HG03039 (cell line): ENCODE results near the gene MEGF11.
"Not testable (repeated sequence)": the region's sequence is repeated elsewhere in the genome, so short reads cannot be mapped to it uniquely, and the experiment has no call there.

ENCODE experiments used
- ATAC-seq: cut with Tn5 transposase; IDR thresholded peaks from one replicate; pipeline ENCODE4 v1.9.1; 2021; ENCODE audit warnings: mild to moderate bottlenecking, moderate library complexity; ENCODE audit not compliant: unreplicated experiment

The MEGF11 gene

GRCh38 chr15:66276546-66276945, 23.0 kb upstream of the MEGF11 start:
- no peak for ATAC-seq

- ATAC-seq: no peak
Observed at GRCh38 chr15:66275352-66275751, 21.8 kb upstream of the MEGF11 start.

- no peak for ATAC-seq
Observed at GRCh38 chr15:66270932-66271331, 17.4 kb upstream of the MEGF11 start.

GRCh38 chr15:66269326-66270090, 16.0 kb upstream of the MEGF11 start:
- no peak for ATAC-seq

- no peak for ATAC-seq
Observed at GRCh38 chr15:66264859-66265513, 11.4 kb upstream of the MEGF11 start.

GRCh38 chr15:66262837-66263236, 9.3 kb upstream of the MEGF11 start:
- not testable (repeated sequence) for ATAC-seq

- ATAC-seq: no peak
Observed at GRCh38 chr15:66261056-66261455, 7.5 kb upstream of the MEGF11 start.

- ATAC-seq: no peak
Observed at GRCh38 chr15:66256692-66257091, 3.1 kb upstream of the MEGF11 start.

GRCh38 chr15:66254951-66255676, 1.6 kb upstream of the MEGF11 start:
- no peak for ATAC-seq

GRCh38 chr15:66254089-66254950, 770 bp upstream of the MEGF11 start:
- ATAC-seq: no peak

GRCh38 chr15:66252685-66253417, 699 bp downstream of the MEGF11 start:
- ATAC-seq: no peak

- ATAC-seq: no peak
Observed at GRCh38 chr15:66251790-66252684, 1.5 kb downstream of the MEGF11 start.

- no peak for ATAC-seq
Observed at GRCh38 chr15:66251065-66251789, 2.3 kb downstream of the MEGF11 start.

GRCh38 chr15:66249605-66250174, 3.9 kb downstream of the MEGF11 start:
- ATAC-seq: no peak

- ATAC-seq: no peak
Observed at GRCh38 chr15:66246937-66247336, 6.6 kb downstream of the MEGF11 start.

- not testable (repeated sequence) for ATAC-seq
Observed at GRCh38 chr15:66245832-66246231, 7.7 kb downstream of the MEGF11 start.

- ATAC-seq: no peak
Observed at GRCh38 chr15:66241908-66242285, 11.7 kb downstream of the MEGF11 start.
